ENCODE data around the gene NKX2-2. TPM values are rescaled to one million over a fixed set of nuclear protein-coding genes. Genes with fewer than 3 reads are reported as not detected.

Gene NKX2-2
- total and polyA plus RNA-seq, 2 of the 4 experiments (the other 2 are of a cell fraction), result not detected

- dilution Hi-C loops (cut with HindIII; ENCODE audit: low sequenced_read_pairs, unreplicated experiment), result no loop called here
Measured at GRCh38 chr20:21511850-21512633, 1.8 kb downstream of the NKX2-2 start.

More at GRCh38 chr20:21511850-21512633, 1.8 kb downstream of the NKX2-2 start:
- H3K14ac ChIP-seq (replicated peaks; ENCODE audit: low read depth, low read length), result no peak overlapping the region
- H3K36me3 ChIP-seq (ENCODE audit: control insufficient read depth, insufficient read depth, low read length), result no peaks in the 10 kb centered on the region
- 2% methylated on average over 18 of the region's 76 CpGs; no CpG with 5 or more reads in 1 of the 2 experiments for WGBS, 2 experiments (ENCODE audit: extremely low coverage in 2 of 2, insufficient read length in 1 of 2)
- H3K9me1 ChIP-seq (ENCODE audit: insufficient read depth, low read length), result no peaks in the 10 kb centered on the region
- no peak overlapping the region for H2AK5ac ChIP-seq (ENCODE audit: low read depth, low read length)
- ChIA-PET POLR2A (ENCODE audit: unreplicated experiment) (no interaction called here), CTCF (no interaction called here)
- peaks cover 92% of the 10 kb centered on the region for H3K27me3 ChIP-seq (ENCODE audit: control insufficient read depth, insufficient read depth, low read length)
- no peak overlapping the region for H2AK9ac ChIP-seq (replicated peaks; ENCODE audit: low read depth, low read length, poor library complexity)
- no peak overlapping the region for H4K91ac ChIP-seq (ENCODE audit: insufficient read depth, low read depth, low read length)
- H4K20me1 ChIP-seq (ENCODE audit: insufficient read depth, low read length), result no peaks in the 10 kb centered on the region
- intact Hi-C loops (cut with micrococcal nuclease), result no loop called here
- H3K56ac ChIP-seq (ENCODE audit: extremely low read depth, insufficient read depth, low read length), result no peak overlapping the region
- no peak overlapping the region for H2BK15ac ChIP-seq (ENCODE audit: low read depth, low read length)
- peaks cover 3% of the 10 kb centered on the region; the same call in 1 of the 2 replicates for H3K4me1 ChIP-seq (ENCODE audit: control insufficient read depth, insufficient read depth, low read length)
- in situ Hi-C loops (cut with MboI; ENCODE audit: low sequenced_read_pairs), result no loop called here
- H3K23ac ChIP-seq (ENCODE audit: low read depth, low read length), result no peak overlapping the region
- TF ChIP-seq CTCF (conservative IDR thresholded peaks at IDR 0.05; ENCODE audit: low read depth, low read length), result no peak
- TF ChIP-seq, protein P1, sequence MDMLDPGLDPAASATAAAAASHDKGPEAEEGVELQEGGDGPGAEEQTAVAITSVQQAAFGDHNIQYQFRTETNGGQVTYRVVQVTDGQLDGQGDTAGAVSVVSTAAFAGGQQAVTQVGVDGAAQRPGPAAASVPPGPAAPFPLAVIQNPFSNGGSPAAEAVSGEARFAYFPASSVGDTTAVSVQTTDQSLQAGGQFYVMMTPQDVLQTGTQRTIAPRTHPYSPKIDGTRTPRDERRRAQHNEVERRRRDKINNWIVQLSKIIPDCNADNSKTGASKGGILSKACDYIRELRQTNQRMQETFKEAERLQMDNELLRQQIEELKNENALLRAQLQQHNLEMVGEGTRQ (IDR thresholded peaks at IDR 0.05; ENCODE audit: low read depth, low read length), result no peak
- no peak for TF ChIP-seq FOS (IDR thresholded peaks at IDR 0.05; ENCODE audit: low read depth, low read length)
- no peak for TF ChIP-seq MXI1 (IDR thresholded peaks at IDR 0.05; ENCODE audit: borderline replicate concordance, low read depth, low read length)
- no peak for TF ChIP-seq RCOR1 (IDR thresholded peaks at IDR 0.05; ENCODE audit: insufficient replicate concordance, low read length)
- TF ChIP-seq, protein P2, sequence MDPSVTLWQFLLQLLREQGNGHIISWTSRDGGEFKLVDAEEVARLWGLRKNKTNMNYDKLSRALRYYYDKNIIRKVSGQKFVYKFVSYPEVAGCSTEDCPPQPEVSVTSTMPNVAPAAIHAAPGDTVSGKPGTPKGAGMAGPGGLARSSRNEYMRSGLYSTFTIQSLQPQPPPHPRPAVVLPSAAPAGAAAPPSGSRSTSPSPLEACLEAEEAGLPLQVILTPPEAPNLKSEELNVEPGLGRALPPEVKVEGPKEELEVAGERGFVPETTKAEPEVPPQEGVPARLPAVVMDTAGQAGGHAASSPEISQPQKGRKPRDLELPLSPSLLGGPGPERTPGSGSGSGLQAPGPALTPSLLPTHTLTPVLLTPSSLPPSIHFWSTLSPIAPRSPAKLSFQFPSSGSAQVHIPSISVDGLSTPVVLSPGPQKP (IDR thresholded peaks at IDR 0.05; ENCODE audit: borderline replicate concordance, low read depth, low read length), result no peak
- no peak for TF ChIP-seq MAFK (IDR thresholded peaks at IDR 0.05; ENCODE audit: low read depth, low read length)
- no peak for TF ChIP-seq RAD21 (IDR thresholded peaks at IDR 0.05; ENCODE audit: low read length)
- no peak for TF ChIP-seq SMC3 (IDR thresholded peaks at IDR 0.05; ENCODE audit: low read depth, low read length)
- no peak for TF ChIP-seq RFX5 (IDR thresholded peaks at IDR 0.05; ENCODE audit: low read depth, low read length)
- no peak for TF ChIP-seq BHLHE40 (IDR thresholded peaks at IDR 0.05; ENCODE audit: low read depth, low read length)
- H3K18ac ChIP-seq (ENCODE audit: low read depth, low read length), result no peak overlapping the region
- no peak overlapping the region for H3K4ac ChIP-seq (ENCODE audit: low read depth, low read length)
- H4K5ac ChIP-seq (ENCODE audit: low read depth, low read length), result no peak overlapping the region
- DNase-seq (no peak), ATAC-seq (ENCODE audit: low read depth) (no peak)
- BruUV-seq (replicated peaks), result no TSS peak
- H3K4me3 ChIP-seq (ENCODE audit: insufficient read depth, low read depth, low read length), result peak overlapping the region; percentile 17; the same call in 1 of the 2 replicates
- H3K79me1 ChIP-seq (ENCODE audit: low read depth in 1 of 2, low read length in 2 of 2), result no peaks in the 10 kb centered on the region
- no peaks in the 10 kb centered on the region for H3K9me3 ChIP-seq (ENCODE audit: control insufficient read depth, insufficient read depth, low read length)
- no peak overlapping the region for H3K9ac ChIP-seq (ENCODE audit: low read depth, low read length)
- no peak overlapping the region for H2BK20ac ChIP-seq (ENCODE audit: low read depth, low read length)
- H2AFZ ChIP-seq (replicated peaks; ENCODE audit: low read length, poor library complexity), result no peak overlapping the region
- peak overlapping the region; percentile 66; the same call in 1 of the 2 replicates for H3K4me2 ChIP-seq (ENCODE audit: low read depth, low read length)
- no peak overlapping the region for H3K27ac ChIP-seq (ENCODE audit: insufficient read depth, low read length)
- H2BK120ac ChIP-seq (ENCODE audit: low read depth, low read length), result no peak overlapping the region
- H2BK5ac ChIP-seq (ENCODE audit: low read depth, low read length, poor library complexity, severe bottlenecking), result no peak overlapping the region
- no peak overlapping the region for H4K8ac ChIP-seq (ENCODE audit: low read depth in 2 of 2, low read length in 2 of 2)
